Measurements from ENCODE around the gene TRIM33. TPM values are rescaled to one million over a fixed set of nuclear protein-coding genes. Genes with fewer than 3 reads are reported as not detected.
A peak's percentile ranks its signal among the peaks of the same experiment; 100 is the strongest.

TRIM33 gene
- total and polyA plus RNA-seq, 2 of the 8 experiments (the other 6 are each of a cell fraction or from before 2014, with no cell fraction given): 17.1 to 52.3 TPM

- H3K18ac ChIP-seq (ENCODE audit: extremely low read depth, low read length): peak overlapping the region; percentile 79; the same call in 1 of the 2 replicates
- peaks cover 10 to 99% of the 10 kb centered on the region in 2 experiments; a peak in 3 of 4 replicates for H3K79me2 ChIP-seq (ENCODE audit: control insufficient read depth in 1 of 2, insufficient read depth in 2 of 2, low read length in 2 of 2)
- ChIA-PET POLR2A (ENCODE audit: partially characterized antibody) (interaction anchor here (0.7 to 1.2 kb wide), 2 partner anchors 28 to 121 kb away, joined by 3 to 4 read pairs; no protein-coding TSS in a partner anchor), CTCF (ENCODE audit: partially characterized antibody) (no interaction called here)
- H3K9me3 ChIP-seq (ENCODE audit: insufficient read depth in 2 of 2, low read depth in 1 of 2, low read length in 1 of 2): no peaks in the 10 kb centered on the region
- H3K4me3 ChIP-seq (ENCODE audit: extremely low read depth in 1 of 4, insufficient read depth in 2 of 4, low read depth in 3 of 4, low read length in 4 of 4): no peak overlapping the region
- peaks cover 11 to 13% of the 10 kb centered on the region in 2 experiments for H4K20me1 ChIP-seq (replicated peaks in 1 of 2; ENCODE audit: control insufficient read depth in 1 of 2, insufficient read depth in 2 of 2, low read length in 2 of 2)
- no peak overlapping the region for H3K14ac ChIP-seq (ENCODE audit: insufficient read length)
- FAIRE-seq (no peak), DNase-seq (ENCODE audit: low read depth in 1 of 2, low spot score in 2 of 2) (no peak)
- 90% methylated on average over 6 of the region's 6 CpGs; no CpG with 5 or more reads in 1 of the 2 experiments for WGBS, 2 experiments (ENCODE audit: extremely low coverage in 1 of 2, insufficient coverage in 1 of 2, insufficient read length in 1 of 2, insufficient replicate concordance in 2 of 2, low coverage in 1 of 2, low lambda C conversion rate in 2 of 2, missing lambda C conversion rate in 1 of 2)
- H2AK5ac ChIP-seq (ENCODE audit: low read depth, low read length): no peak overlapping the region
- H3K4me1 ChIP-seq (replicated peaks in 1 of 4; ENCODE audit: control insufficient read depth in 3 of 4, insufficient read depth in 4 of 4, low read length in 3 of 4): peaks cover 0 to 6% (median 3%) of the 10 kb centered on the region in 4 experiments; a peak in 3 of 7 replicates
- H3K36me3 ChIP-seq (ENCODE audit: control insufficient read depth in 2 of 4, insufficient read depth in 4 of 4, low read length in 3 of 4): no peaks in the 10 kb centered on the region
- no peak overlapping the region for H2BK120ac ChIP-seq (replicated peaks; ENCODE audit: low read depth, low read length)
- H3K23me2 ChIP-seq (ENCODE audit: low read depth, low read length): no peaks in the 10 kb centered on the region
- H2AFZ ChIP-seq (ENCODE audit: low read length): no peak overlapping the region
- H3K4me2 ChIP-seq (ENCODE audit: insufficient read depth in 1 of 2, low read depth in 2 of 2, low read length in 2 of 2): peak overlapping the region in 1 of 2 experiments; percentile 17; a peak in 1 of 4 replicates
- no peak overlapping the region for H3K27ac ChIP-seq (ENCODE audit: low read depth, low read length)
- peaks cover 10% of the 10 kb centered on the region for H3K79me1 ChIP-seq (ENCODE audit: low read depth, low read length)
- H3K56ac ChIP-seq (replicated peaks; ENCODE audit: insufficient read length, low read depth, low read length): no peak overlapping the region
- H3K9ac ChIP-seq (replicated peaks in 1 of 4; ENCODE audit: extremely low read depth in 1 of 4, low read depth in 3 of 4, low read length in 3 of 4): no peak overlapping the region
- no peak overlapping the region for H2BK20ac ChIP-seq (ENCODE audit: low read length)
- H2BK5ac ChIP-seq (ENCODE audit: low read depth, low read length): no peak overlapping the region
- H3K4ac ChIP-seq (replicated peaks; ENCODE audit: insufficient read length, low read depth, low read length): no peak overlapping the region
- no peak overlapping the region for H4K8ac ChIP-seq (ENCODE audit: extremely low read depth, insufficient read depth, low read length)
- H3K23ac ChIP-seq (ENCODE audit: insufficient read length): no peak overlapping the region
- H2BK15ac ChIP-seq (ENCODE audit: low read length): no peak overlapping the region
- no peaks in the 10 kb centered on the region for H3K27me3 ChIP-seq (replicated peaks in 1 of 4; ENCODE audit: control insufficient read depth in 3 of 4, extremely low read depth in 1 of 4, insufficient read depth in 3 of 4, low read length in 3 of 4)
- H2BK12ac ChIP-seq (ENCODE audit: low read depth, low read length): no peak overlapping the region
- no peak overlapping the region for H4K91ac ChIP-seq (replicated peaks; ENCODE audit: insufficient read length, low read length)
- H4K5ac ChIP-seq (ENCODE audit: insufficient read length, low read depth, low read length): no peak overlapping the region
- TF ChIP-seq CREB1 (IDR thresholded peaks at IDR 0.05) (no peak), CEBPB (IDR thresholded peaks at IDR 0.05; ENCODE audit: low read depth, low read length) (no peak), NANOG (IDR thresholded peaks at IDR 0.05; ENCODE audit: insufficient read depth, low read depth, low read length, poor library complexity, severe bottlenecking) (no peak), BRCA1 (IDR thresholded peaks at IDR 0.05; ENCODE audit: low read depth, low read length) (no peak), TAF7 (optimal IDR thresholded peaks at IDR 0.05; ENCODE audit: borderline replicate concordance, low read depth, low read length) (no peak), CBX5 (IDR thresholded peaks at IDR 0.05; ENCODE audit: low read depth, low read length) (no peak), HDAC2 (IDR thresholded peaks at IDR 0.05; ENCODE audit: borderline replicate concordance in 1 of 2, low read depth in 2 of 2, low read length in 2 of 2) (no peak), RNF2 (IDR thresholded peaks at IDR 0.05; ENCODE audit: borderline replicate concordance, low read depth, low read length, missing control alignments, poor library complexity, severe bottlenecking) (no peak), POLR2A (IDR thresholded peaks at IDR 0.05; ENCODE audit: control extremely low read depth in 1 of 2, low read depth in 2 of 2, low read length in 2 of 2) (no peak), ATF3 (IDR thresholded peaks at IDR 0.05; ENCODE audit: insufficient read depth, low read depth, low read length) (no peak), RFX5 (IDR thresholded peaks at IDR 0.05; ENCODE audit: borderline replicate concordance, low read depth, low read length) (no peak)
- TF ChIP-seq, protein P1, sequence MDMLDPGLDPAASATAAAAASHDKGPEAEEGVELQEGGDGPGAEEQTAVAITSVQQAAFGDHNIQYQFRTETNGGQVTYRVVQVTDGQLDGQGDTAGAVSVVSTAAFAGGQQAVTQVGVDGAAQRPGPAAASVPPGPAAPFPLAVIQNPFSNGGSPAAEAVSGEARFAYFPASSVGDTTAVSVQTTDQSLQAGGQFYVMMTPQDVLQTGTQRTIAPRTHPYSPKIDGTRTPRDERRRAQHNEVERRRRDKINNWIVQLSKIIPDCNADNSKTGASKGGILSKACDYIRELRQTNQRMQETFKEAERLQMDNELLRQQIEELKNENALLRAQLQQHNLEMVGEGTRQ (IDR thresholded peaks at IDR 0.05; ENCODE audit: low read length): no peak
Observed at GRCh38 chr1:114473796-114474195, 37.2 kb downstream of the TRIM33 start.
